Activated CD4-positive, alpha-beta T cell treated with anti-CD3 and anti-CD28 coated beads for 1 hour (primary cell): Measurements from ENCODE around the gene HLTF.

Source experiments
- DNase-seq: peaks from one replicate; pipeline ENCODE4 v3.0.0-alpha.2; 2020

Gene HLTF

DNA sequence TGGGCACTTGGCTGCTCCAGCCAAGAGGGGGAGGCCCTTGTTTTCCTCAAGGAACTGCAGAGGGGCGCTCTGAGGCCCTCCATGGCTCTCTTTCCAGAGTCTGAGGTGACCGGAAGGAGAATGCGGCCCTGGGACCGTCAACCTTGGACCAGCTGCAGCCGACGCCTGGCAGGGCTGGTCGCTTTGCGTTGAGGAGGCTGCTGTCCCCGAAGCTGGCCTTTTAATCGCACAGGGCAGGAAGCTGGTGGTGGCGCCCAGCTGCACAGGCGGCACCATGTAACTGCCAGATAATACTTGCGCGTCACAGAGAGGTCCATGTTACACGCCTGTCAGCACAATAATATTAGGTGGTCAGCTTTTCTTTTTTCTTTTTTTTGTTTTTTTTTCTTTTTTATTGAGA lies 875 bp upstream of the HLTF start:
- DNase-seq, result no peak

DNA sequence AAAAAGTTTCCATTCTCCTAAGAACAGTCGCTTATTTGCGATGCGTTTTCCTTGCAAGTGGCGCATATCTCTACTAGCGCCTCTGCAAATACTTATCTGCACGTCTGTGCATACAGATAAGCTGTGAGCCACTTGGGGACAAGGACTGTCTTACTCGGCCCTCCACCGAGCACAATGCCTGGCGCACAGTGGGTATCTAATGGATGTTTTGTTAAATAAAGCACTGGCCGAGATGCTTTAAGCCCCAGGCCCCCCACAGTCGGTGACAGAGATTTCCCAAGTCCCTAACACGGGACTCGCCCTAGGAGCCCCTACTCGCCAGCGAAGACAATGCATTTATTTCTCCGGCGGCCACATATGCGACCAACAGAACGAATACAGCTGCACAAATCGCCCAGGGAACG lies 503 bp downstream of the HLTF start:
- no peak for DNase-seq

DNA sequence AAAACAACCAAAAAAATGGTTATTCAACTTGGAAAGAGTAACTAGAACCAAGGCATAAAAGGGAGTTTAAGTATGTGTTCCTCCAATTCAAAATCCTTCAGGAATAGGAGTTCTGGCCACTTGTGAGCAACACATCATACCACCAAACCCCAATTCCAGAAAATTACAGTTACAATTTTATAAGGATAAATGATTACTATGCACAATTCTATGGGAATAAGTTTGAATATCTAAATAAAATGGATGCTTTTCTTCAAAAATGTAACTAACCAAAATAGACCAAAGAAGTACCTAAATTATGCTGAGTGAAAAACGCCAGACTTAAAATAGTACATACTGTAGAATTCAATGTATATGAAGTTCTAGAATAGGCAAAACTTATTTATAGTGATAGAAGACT lies 4.6 kb downstream of the HLTF start:
- no peak for DNase-seq

DNA sequence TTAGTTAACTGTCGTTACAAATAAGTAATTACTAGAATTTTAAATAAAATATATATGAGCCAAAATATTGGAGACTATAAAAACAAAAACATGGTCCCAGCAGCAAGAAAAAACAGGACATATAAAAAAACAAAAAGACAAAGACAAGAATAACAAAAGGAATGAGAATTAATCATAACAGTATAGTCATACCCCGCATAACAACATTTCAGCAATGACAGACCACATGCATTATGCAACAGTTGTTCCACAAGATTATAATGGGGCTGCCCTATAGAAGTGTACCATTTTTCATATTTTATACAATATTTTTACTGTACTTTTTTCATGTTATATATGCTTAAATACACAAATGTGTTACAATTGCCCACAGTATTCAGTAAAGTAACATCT lies 5.6 kb downstream of the HLTF start:
- no peak for DNase-seq

DNA sequence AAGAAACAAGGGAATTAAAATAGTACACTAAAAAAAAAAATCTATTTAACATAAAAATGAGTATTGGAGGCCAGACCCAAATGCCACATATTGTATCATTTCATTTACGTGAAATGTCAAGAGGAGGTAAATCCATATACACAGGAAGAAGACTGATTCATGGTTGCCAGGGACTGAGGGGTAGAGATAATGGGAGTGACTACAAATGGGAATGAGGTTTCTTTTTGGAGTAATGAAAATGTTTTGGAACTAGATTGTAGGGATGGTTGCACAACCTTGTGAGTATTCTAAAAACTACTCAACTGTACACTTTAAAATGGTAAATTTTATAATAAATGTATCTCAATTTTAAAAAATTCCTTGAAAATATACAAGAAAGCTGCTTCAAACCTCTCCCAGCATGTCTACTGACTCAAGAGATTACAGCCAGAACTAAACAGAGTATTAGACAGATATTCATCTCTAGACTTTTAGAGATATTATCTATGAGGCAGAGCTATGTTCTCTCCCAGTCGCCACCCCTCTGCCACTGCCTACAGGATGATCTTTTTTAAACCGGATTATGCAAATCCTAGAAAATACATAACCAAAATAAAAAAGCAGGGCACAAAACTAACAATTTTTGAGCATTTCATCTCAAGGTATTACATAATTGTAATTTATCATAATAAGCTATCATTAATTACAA lies 6.2 kb downstream of the HLTF start:
- no peak for DNase-seq

DNA sequence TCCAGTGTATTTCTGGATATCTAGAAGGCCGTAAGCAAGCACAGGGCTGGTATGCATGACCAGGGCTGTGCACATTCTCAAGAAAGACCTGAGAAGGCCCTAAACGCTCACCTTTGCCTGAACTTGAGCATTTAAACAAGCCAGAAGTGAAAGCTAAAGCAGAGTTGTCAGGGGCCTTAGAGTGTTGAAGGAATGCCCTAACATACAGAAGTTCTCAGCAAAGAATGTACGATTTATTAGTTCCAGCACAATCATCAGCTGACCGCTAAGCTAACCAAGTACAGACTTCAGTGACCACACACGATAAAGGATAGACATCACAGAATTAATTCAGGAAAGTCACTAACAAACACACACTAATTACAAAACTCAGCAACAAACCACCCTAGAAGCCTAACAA lies 8.7 kb downstream of the HLTF start:
- DNase-seq, result no peak

DNA sequence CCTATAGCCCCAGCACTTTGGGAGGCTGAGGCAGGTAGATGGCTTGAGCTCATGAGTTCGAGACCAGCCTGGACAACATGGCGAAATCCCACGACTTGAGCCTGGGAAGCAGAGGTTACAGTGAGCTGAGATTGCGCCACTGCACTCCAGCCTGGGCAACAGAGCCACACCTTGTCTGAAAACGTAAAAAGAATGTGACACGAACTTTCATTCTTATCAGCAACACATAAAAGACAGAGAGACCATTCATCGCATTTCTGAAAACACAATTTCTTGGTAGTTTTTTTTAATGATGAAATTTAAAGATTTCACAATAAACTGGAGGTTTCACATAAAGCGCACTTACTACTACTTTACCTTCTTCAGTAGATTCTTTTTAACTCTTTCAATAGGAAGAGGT lies 18.4 kb downstream of the HLTF start:
- DNase-seq, result no peak

DNA sequence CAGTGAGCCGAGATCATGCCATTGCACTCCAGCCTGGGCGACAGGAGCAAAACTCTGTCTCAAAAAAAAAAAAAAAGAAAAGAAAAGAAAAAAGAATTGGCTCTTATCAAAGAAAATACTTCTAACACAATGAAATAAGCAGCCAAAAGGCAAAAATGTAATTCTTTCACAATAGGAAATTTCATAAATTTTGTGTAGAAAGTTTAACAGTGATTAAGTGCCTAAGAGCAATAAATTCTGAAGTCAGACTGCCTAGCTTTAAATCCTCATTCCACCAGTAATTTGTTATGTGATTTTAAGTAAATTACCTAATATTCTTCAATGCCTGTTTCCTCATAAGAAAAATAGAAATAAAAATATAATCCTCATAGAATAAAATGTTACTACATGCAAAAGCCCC lies 24.6 kb downstream of the HLTF start:
- DNase-seq, result no peak

DNA sequence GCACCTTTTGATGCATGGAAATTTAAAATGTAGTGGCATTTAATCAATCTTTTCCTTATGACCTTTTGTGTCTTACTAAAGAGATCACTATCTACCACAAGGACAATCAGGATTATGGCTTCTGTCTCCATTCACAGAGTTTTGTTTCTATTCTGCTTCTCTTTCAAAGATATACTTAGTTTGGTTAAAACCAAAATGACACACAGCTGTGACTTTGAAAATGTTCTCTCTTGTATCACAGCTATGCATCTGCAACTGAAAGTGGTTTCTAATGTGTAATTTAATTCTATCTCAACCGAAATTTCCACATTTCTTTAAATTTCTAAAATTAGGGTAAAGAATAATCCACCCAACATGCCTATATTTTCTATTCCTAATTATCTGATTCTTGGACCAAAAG lies 27.7 kb downstream of the HLTF start:
- no peak for DNase-seq

DNA sequence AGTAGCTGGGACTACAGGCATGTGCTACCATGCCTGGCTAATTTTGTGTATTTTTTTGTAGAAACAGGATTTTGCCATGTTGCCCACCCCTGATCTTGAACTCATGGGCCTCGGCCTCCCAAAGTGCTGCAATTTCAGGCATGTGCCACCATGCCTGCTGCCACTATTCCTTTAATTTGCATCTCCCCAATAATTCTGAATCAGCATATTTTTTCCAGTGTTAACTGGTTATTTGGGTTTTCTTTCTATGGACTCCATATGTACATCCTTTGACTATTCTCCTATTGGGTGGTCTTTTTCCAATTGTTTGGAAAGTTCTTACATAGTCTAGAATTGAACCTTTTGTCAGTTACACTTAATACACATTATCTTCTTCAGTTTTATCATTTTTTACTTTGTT lies 28.1 kb downstream of the HLTF start:
- no peak for DNase-seq

DNA sequence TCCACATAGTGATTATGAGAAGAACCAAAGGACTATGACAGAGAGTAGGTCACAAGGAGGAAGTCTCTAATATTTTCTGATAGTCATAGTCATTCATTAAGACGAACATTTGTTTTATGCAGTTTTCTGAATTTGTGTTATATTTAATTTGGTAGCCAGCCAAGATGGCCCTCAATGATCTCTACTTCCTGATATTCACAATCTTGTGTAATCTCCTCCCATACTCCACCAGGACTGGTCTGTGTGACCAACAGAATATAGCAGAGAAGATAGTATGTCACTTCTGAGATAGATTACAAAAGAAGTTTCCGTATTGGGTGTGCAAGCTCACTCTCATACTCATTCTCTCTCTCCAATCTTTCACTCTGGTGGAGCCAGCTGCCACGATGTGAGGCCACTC lies 30.8 kb downstream of the HLTF start:
- DNase-seq, result no peak

DNA sequence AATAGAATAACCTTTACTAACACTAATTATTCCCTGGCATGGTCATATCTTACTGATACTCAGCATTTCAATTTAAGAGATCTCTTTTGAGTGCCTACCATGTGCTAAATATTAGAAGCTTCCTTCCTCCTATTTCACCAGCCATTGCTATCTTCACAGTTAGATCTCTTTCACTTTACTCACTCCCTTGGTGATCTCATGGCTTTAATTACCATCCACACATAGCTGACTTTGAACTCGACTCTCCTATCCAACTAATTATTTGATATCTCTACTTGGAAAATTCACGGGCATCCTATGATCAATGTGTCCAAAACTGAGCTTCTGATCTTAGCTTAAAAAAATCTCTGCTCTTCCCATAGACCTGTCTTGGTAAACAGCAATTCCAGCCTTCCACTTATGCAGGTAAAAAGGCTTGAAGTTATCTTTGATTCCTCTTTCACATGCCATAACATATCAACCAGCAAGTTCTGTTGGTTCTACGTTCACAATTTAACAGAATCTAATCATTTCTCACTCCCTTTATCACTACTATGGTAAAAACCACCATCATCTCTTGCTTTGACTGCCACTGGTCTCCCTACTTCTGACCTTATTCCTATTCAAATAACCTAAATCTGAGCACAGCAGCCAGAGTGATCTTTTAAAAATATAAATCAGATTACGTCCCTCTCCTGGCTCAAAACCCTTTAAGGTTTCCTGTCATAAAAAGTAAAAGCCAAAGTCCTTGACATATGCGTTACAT lies 41.8 kb downstream of the HLTF start:
- DNase-seq, result no peak

DNA sequence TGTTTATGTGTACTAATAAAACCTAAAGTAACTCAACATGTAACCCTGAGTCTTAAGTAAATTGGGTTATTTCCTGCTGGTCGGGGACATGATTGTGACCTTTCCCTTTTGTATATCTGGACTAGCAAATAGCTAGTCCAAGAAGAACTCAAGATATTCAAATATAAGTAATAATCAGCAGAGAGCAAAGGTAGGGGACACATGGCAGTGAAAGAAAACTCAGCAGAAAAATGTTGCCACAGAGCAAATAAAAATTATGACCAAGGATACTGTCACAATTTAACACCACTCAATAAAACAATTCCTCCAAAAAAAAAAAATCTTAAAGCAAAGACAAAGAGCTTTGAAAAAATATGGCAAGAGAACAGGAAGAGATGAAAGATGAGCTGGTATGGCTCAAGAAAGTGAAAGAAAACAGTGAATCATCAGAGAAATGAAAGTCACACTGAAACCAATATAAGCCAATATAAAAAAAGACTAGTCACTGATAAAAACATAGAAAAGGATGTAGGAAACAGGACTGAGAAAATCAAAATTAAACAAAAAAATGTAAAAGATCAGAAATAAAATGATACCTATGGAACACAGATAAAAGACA lies 43.4 kb downstream of the HLTF start:
- DNase-seq, result no peak

DNA sequence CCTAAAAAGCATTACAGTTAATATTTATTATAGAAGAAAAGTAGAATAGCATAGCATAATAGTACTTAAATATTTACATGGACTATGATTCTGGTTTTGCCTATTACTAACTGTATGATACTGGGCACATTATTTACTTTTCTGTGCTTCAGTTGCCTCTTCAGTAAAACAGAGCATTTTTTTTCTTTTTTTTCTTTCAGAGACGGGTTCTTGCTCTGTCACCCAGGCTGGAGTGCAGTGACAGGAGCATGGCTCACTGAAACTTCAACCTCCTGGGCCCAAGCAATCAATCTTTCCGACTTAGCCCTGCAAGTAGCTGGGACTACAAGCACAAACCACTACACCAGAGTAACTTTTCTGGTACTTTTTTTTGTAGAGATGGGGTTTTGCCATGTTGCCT lies 48.0 kb downstream of the HLTF start:
- DNase-seq, result no peak

DNA sequence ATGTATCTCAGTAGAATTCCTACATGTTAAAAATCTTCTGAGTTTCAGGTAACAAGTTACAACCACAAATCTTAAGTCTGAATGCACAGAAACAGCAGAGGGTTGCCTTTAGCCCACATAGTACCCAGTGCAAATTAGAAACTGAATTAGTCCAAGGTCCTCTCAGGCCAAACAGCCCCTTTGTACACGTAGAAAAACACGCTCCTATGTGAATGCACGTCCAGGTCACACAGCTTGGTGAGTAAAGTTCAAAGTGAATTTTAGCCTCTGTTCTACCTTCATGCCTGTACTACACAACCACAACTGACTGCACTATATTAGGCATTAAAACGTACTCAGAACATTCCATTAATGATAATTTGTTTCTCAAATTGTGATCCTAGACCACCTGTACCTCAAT lies 48.6 kb downstream of the HLTF start:
- no peak for DNase-seq

DNA sequence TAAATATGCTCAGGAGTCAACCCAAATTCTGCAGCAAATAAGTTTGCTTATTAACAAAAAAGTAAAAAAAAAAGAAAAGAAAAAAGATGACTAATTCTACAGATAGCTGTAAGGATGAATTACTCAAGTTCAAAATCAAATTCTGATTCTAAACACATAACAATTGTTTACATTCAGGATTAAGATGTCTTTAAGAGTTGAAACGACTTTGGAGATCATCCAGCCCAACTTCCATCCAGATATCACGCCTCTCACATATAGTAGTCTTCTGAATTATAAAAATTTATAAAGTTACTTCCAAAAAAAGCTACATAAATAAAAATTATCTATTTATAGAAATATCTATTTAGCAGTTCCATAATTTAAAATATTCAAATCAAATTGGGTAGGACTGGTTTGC lies 55.2 kb downstream of the HLTF start:
- no peak for DNase-seq

DNA sequence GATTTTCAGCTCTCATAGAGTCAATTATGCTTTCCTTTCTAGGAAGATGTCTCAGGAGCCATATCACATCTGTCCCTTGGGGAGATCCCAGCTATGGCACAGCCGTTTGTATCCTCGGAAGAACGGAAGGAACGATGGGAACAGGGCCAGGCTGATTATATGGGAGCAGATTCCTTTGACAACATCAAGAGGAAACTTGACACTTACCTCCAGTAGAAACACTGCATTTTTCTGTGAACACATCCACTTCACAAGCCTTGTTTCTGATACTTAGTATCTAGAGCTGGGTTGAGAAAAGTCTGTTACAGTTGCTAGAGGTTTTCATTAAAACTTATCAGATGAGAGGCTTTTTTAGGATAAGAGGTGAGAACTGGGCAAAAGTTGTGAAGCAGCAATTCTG lies 59.6 kb downstream of the HLTF start:
- DNase-seq, result no peak

DNA sequence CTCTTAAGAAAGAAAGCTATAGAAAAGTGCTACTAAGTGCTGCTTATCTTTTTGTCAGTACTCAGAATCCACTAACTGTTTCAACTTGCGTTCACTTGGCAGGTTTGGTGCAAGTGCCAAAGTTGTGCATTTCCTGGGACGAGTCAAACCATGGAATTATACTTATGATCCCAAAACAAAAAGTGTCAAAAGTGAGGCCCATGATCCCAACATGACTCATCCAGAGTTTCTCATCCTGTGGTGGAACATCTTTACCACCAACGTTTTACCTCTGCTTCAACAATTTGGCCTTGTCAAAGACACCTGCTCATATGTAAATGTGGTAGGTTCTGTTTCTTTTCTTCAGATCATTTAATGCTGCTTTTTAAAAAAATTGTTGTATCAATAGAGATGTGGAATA lies 62.4 kb downstream of the HLTF start:
- no peak for DNase-seq

DNA sequence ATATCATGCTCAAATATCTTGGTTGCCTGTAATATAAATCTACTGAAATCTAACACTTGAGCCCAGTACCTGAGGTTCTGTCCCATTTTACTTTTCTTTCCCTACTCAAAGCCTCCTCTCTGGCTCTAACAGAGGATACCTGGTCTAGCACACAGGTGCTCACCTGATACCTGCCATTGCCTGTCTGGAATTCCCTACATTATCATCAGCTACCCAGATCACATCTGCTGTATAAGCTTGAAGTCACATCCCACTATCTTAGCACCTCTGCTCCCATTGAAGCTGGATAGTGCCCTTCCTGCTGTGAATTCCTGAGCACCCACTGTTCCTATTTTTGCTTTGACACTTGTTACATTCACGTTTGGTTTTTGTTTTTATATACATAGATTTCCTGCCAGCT lies 64.5 kb downstream of the HLTF start:
- no peak for DNase-seq

DNA sequence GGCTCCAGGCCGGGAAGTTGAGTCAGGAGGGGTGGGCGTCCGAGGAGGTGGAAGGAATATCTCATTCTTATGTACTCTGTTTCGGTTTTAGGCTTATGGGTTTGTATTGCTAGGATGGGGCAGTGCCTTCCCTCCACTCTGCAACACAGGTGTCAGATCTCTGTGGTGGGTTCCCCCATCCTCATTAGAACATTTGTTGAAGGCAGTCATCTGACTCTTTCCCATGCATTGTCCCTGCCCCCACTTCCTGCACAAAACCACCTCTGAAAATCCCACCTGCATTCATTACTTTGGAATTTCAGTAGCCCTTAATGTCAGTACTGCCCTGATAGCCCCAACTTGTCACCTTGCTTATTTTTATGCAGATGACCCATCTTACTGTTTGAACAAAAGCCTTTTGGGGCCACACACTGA lies 65.5 kb downstream of the HLTF start:
- DNase-seq, result no peak

DNA sequence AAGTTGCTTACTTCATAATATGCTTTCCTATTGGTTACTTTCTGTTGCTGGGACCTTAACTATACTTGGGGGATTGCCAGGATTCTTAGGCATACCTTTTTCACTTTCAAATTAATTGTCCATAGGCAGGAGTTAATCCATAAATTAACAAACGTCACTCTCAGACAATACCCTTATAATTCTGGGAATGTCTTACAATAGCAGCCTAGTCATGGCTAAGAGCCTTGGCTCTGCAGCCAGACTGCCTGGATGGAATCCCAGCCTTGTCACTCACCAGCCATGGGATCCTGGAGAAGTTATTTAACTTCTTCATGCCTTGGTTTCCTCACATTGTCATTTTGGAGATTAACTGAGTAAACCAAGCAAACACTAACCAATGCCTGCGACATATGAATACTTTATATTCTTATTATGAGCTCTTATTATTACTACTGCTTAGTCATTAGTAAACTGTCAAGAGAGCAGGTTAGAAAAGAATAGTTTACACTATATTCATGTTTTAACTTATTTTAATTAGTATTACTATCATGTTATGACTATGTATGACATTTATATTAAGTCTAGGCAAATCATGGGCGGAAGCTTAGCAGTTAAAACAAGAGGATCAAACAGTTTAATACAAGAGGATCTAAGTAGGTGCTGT lies 66.0 kb downstream of the HLTF start:
- no peak for DNase-seq

DNA sequence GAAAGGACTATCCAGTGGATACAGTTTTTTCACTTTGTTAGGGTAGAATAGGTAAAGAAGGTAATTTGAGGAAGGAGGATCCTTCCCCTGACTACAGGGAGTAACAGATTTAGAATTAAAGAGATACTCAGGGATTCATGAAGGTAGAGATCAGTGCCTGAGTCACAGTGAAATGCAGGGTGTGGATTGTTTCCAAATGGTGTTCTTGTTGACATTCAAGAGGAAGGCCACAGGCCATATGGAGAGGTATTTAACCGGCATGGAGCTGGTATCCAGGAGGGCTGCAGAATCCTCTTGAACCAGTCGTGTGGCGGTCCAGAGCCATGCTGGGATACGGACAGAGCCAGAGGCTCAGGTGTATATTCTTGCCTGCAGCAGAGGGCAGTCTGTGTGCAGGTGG lies 66.8 kb downstream of the HLTF start:
- no peak for DNase-seq

DNA sequence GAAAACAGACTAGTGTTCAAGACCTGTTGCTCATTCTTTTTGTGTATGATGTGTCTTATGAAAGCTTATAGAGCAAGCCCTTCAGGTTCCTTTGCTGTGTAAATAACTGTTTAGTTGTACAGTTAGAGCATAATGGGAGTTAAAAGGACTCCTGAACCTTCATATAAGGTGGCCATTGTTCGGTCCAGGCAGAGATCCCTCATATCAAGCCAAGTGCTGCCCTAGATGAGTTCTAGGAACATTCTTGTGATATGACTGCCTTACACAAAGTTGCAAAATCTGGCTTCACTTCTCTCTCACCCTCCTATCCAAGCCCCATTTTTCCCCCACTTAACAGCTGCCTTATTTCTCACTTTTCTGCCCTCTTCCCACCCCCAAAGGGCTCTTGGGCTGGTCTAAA lies 68.1 kb downstream of the HLTF start:
- no peak for DNase-seq
